Endothelial cell of umbilical vein (primary cell): ENCODE data around the gene TMEM214. TPM values are rescaled to one million over a fixed set of nuclear protein-coding genes. Genes with fewer than 3 reads are reported as not detected.

Experiments
- BruUV-seq: library from RNA; stranded (reverse); fragments of 400-500 nt; replicated peaks from 2 replicates; lab custom pipeline; 2021; lab: Mats Ljungman, UMichigan
- CTCF ChIA-PET: fragments of 300-600, 350-600 bp; sonication (Branson Sonifier 250); formaldehyde crosslinking; loops from one replicate; lab custom pipeline; 2021; ENCODE audit warnings: antibody characterized with exemption, inconsistent platforms; lab: Charles Lee
- POLR2A ChIA-PET: fragments of 300-600, 350-600 bp; sonication (Branson Sonifier 250); formaldehyde crosslinking; loops from one replicate; lab custom pipeline; 2021; ENCODE audit warnings: antibody characterized with exemption, inconsistent platforms; lab: Charles Lee
- DNase-seq: peaks from one replicate; pipeline ENCODE4 v3.0.0-alpha.2; 2011; ENCODE audit warnings: low read depth, low spot score
- FAIRE-seq: peaks from 2 replicates; lab custom pipeline; 2011; peaks lifted over from hg19 to GRCh38; lab: Jason Lieb, UNC
- H2AFZ ChIP-seq: 2 replicates; pipeline ENCODE4 v1.6.0; 2012; ENCODE audit warnings: low read depth, low read length, control low read depth, inconsistent platforms
- H3K27ac ChIP-seq: 2 replicates; pipeline ENCODE4 v1.5.1; 2011; ENCODE audit warnings: low read depth, mild to moderate bottlenecking, control low read depth, low read length, moderate library complexity; ENCODE audit not compliant: insufficient read depth
- H3K27me3 ChIP-seq, 2 experiments: 2 replicates each; pipeline versions ENCODE4 v1.6.0 to v1.6.1; 2011; ENCODE audit warnings: low read length in 2 of 2, mixed read lengths in 1 of 2; ENCODE audit not compliant: control insufficient read depth in 2 of 2, insufficient read depth in 2 of 2
- H3K36me3 ChIP-seq, 2 experiments: 2 replicates in 1 of 2; 3 replicates in 1 of 2; pipeline ENCODE4 v1.5.1; 2011; ENCODE audit warnings: low read length in 2 of 2, mild to moderate bottlenecking in 1 of 2, moderate library complexity in 1 of 2; ENCODE audit not compliant: control insufficient read depth in 2 of 2, insufficient read depth in 2 of 2; ENCODE audit errors: extremely low read depth in 1 of 2
- H3K4me1 ChIP-seq: 3 replicates; pipeline ENCODE4 v1.5.1; 2011; ENCODE audit warnings: mild to moderate bottlenecking, low read length; ENCODE audit not compliant: control insufficient read depth, insufficient read depth; ENCODE audit errors: extremely low read depth
- H3K4me2 ChIP-seq: 2 replicates; pipeline ENCODE4 v1.6.1; 2011; ENCODE audit warnings: low read length, control low read depth, mixed read lengths; ENCODE audit not compliant: insufficient read depth
- H3K4me3 ChIP-seq, 3 experiments: fragments of 200-600 bp in 1 of 3; sonication (generic), shearing (Covaris generic) in 1 of 3; replicated peaks in 1 of 3; 2 replicates each; pipeline ENCODE4 v1.5.1; 2011 to 2016; ENCODE audit warnings: control low read depth in 3 of 3, low read length in 3 of 3, mild to moderate bottlenecking in 2 of 3, inconsistent platforms in 1 of 3, low read depth in 1 of 3, moderate library complexity in 1 of 3; ENCODE audit not compliant: insufficient read depth in 1 of 3
- H3K79me2 ChIP-seq: 2 replicates; pipeline ENCODE4 v1.6.0; 2012; ENCODE audit warnings: low read length, inconsistent platforms; ENCODE audit not compliant: control insufficient read depth, insufficient read depth
- H3K9ac ChIP-seq: replicated peaks from 2 replicates; pipeline ENCODE3; 2011; ENCODE audit warnings: low read length, control low read depth; ENCODE audit not compliant: insufficient read depth; ENCODE audit errors: extremely low read depth
- H3K9me1 ChIP-seq: replicated peaks from 3 replicates; pipeline ENCODE4 v1.6.0; 2011; ENCODE audit warnings: mild to moderate bottlenecking, low read length; ENCODE audit not compliant: control insufficient read depth, insufficient read depth; ENCODE audit errors: extremely low read depth
- H3K9me3 ChIP-seq: replicated peaks from 2 replicates; pipeline ENCODE4 v1.5.1; 2012; ENCODE audit warnings: low read length, inconsistent platforms; ENCODE audit not compliant: control insufficient read depth, insufficient read depth
- H4K20me1 ChIP-seq: replicated peaks from 2 replicates; pipeline ENCODE3; 2011; ENCODE audit warnings: mild to moderate bottlenecking, low read length; ENCODE audit not compliant: control insufficient read depth, insufficient read depth; ENCODE audit errors: extremely low read depth
- EZH2 ChIP-seq: IDR thresholded peaks from 2 replicates; pipeline ENCODE4 v1.6.1; 2012; ENCODE audit warnings: borderline replicate concordance, low read depth, mild to moderate bottlenecking, moderate library complexity, low read length, inconsistent platforms; ENCODE audit not compliant: severe bottlenecking
- FOS ChIP-seq: IDR thresholded peaks from 2 replicates; pipeline ENCODE4 v1.6.1; 2011; ENCODE audit warnings: mild to moderate bottlenecking, low read length, moderate library complexity, borderline replicate concordance; ENCODE audit not compliant: insufficient read depth
- GATA2 ChIP-seq: IDR thresholded peaks from 2 replicates; pipeline ENCODE4 v1.7.0; 2011; ENCODE audit warnings: low read depth, mild to moderate bottlenecking, moderate library complexity, mixed read lengths, low read length; ENCODE audit not compliant: insufficient read length, insufficient read depth
- JUN ChIP-seq: IDR thresholded peaks from 2 replicates; pipeline ENCODE4 v1.6.1; 2011; ENCODE audit warnings: borderline replicate concordance, low read depth; ENCODE audit not compliant: insufficient read length, insufficient read depth
- MYC ChIP-seq: IDR thresholded peaks from one replicate; pipeline ENCODE4 v1.6.1; 2011; ENCODE audit warnings: mild to moderate bottlenecking, low read depth, low read length
- POLR2A ChIP-seq: IDR thresholded peaks from 2 replicates; pipeline ENCODE4 v1.6.1; 2012; ENCODE audit warnings: low read depth, mild to moderate bottlenecking, control low read depth, low read length
- POLR2AphosphoS5 ChIP-seq: IDR thresholded peaks from 2 replicates; pipeline ENCODE4 v1.6.1; 2012; ENCODE audit warnings: low read depth, mild to moderate bottlenecking, control low read depth, low read length, moderate library complexity; ENCODE audit not compliant: insufficient read depth
- dilution Hi-C: fragments of 300-500 bp; cut with MboI; formaldehyde crosslinking; loops from one replicate; pipeline ENCODE4 v1.15.0; 2019; ENCODE audit warnings: low sequenced_read_pairs; ENCODE audit not compliant: extremely low pct_ligation_motif_present
- intact Hi-C: fragments of 100-400 bp; cut with micrococcal nuclease; formaldehyde crosslinking; loops from one replicate; pipeline ENCODE4 v1.10.0; 2022
- polyA plus RNA-seq, 4 experiments: library from polyadenylated mRNA; depleted of rRNA in 3 of 4; stranded (reverse) in 3 of 4; unstranded in 1 of 4; fragments of >200 nt; gene quantifications; 2 replicates each; pipeline versions ENCODE4 v1.2.1 to v1.2.3, GENCODE V29; 2011 to 2012; ENCODE audit warnings: missing spikeins in 1 of 4
- total RNA-seq: library from RNA; stranded (reverse); gene quantifications from 2 replicates; pipeline ENCODE4 v1.2.3, GENCODE V29; 2021
- TF ChIP-seq, protein P1 (sequence below): IDR thresholded peaks from 2 replicates; pipeline ENCODE4 v1.6.1; 2011; ENCODE audit not compliant: insufficient read depth, insufficient read length
- TF ChIP-seq, protein P2 (sequence below), 2 donors: IDR thresholded peaks; 1 replicate in 1 of 2; 2 replicates in 1 of 2; pipeline ENCODE4 v1.5.1; 2011; ENCODE audit warnings: low read length in 2 of 2, mild to moderate bottlenecking in 2 of 2, moderate library complexity in 2 of 2, control low read depth in 1 of 2, inconsistent platforms in 1 of 2, low read depth in 1 of 2; ENCODE audit not compliant: insufficient read depth in 1 of 2; ENCODE audit errors: extremely low read depth in 1 of 2

The TMEM214 gene
- total and polyA plus RNA-seq, 2 donors (not counting 3 experiments of a cell fraction or from before 2014, with no cell fraction given) = 109 to 163 TPM

DNA sequence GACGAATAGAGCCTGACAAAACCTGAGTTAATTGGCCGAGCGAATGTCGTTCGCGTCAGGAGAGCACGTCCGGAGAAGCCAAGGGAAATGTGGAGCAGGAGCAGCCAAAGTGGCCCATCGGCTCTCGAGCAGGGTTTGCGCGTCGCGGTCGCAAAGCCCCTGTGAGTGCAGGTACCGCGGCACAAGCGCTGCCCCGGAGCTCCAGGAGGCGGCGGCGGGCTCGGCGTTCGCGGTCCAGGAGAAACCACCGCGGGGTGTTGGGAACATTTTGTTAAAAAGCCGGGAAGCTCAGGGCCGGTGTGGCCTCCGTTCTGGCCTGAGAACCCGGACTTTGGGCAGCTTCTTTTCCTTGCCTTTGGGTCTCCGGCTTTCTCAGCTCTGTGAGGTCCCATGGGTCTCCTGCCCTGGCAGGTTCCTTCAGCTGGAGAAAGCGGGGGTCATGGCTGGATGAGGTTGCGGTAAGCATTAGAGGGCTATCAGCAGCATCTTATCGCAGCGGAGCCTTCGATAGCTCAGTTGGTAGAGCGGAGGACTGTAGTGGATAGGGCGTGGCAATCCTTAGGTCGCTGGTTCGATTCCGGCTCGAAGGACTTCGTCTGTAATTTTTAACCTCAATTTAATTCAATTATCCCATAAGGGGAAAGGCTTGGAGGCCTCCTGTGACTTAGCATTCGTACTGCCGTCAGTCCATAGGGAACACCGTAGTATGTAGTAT is 17.7 kb downstream of the TMEM214 start:
- Histone ChIP-seq H3K36me3 (peaks cover 3 to 16% of the 10 kb centered on the region in 2 experiments), H3K9me1 (no peaks in the 10 kb centered on the region), H3K4me2 (peak overlapping the region; percentile 82), H3K27ac (peak overlapping the region; percentile 60), H2AFZ (peak overlapping the region; percentile 86), H3K9me3 (no peaks in the 10 kb centered on the region), H3K9ac (peak overlapping the region; percentile 31), H3K4me3 (peak overlapping the region; percentile 66 to 76 (median 73)), H3K79me2 (no peaks in the 10 kb centered on the region), H3K27me3 (no peaks in the 10 kb centered on the region), H3K4me1 (peaks cover 12% of the 10 kb centered on the region), H4K20me1 (no peaks in the 10 kb centered on the region)
- peak; percentile 98 for DNase-seq
- FAIRE-seq = no peak
- TF ChIP-seq POLR2A = peak; percentile 96
- TF ChIP-seq MYC = peak; percentile 39
- TF ChIP-seq JUN = no peak
- no peak for TF ChIP-seq FOS
- TF ChIP-seq, protein P1, sequence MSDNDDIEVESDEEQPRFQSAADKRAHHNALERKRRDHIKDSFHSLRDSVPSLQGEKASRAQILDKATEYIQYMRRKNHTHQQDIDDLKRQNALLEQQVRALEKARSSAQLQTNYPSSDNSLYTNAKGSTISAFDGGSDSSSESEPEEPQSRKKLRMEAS = no peak
- peak; percentile 57 for TF ChIP-seq GATA2
- TF ChIP-seq, protein P2, sequence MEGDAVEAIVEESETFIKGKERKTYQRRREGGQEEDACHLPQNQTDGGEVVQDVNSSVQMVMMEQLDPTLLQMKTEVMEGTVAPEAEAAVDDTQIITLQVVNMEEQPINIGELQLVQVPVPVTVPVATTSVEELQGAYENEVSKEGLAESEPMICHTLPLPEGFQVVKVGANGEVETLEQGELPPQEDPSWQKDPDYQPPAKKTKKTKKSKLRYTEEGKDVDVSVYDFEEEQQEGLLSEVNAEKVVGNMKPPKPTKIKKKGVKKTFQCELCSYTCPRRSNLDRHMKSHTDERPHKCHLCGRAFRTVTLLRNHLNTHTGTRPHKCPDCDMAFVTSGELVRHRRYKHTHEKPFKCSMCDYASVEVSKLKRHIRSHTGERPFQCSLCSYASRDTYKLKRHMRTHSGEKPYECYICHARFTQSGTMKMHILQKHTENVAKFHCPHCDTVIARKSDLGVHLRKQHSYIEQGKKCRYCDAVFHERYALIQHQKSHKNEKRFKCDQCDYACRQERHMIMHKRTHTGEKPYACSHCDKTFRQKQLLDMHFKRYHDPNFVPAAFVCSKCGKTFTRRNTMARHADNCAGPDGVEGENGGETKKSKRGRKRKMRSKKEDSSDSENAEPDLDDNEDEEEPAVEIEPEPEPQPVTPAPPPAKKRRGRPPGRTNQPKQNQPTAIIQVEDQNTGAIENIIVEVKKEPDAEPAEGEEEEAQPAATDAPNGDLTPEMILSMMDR (IDR thresholded peaks at IDR 0.05; ENCODE audit: extremely low read depth in 1 of 2, insufficient read depth in 1 of 2, low read depth in 1 of 2, low read length in 2 of 2) = peak; percentile 18 to 52
- peak; percentile 79 for TF ChIP-seq POLR2AphosphoS5
- TF ChIP-seq EZH2 = no peak
- dilution Hi-C loops (no loop called here), intact Hi-C loops (loop anchor here (1.0 kb wide), 3 partner anchors 18 to 36 kb away; partner anchors contain the start of genes KHK and TMEM214)
- BruUV-seq = no TSS peak
- CTCF ChIA-PET = interaction anchor here (0.7 to 5.9 kb wide), 17 partner anchors 9 to 253 kb away, joined by 3 to 39 read pairs (median 6); partner anchors contain the start of genes KHK, OST4, PREB and TMEM214
- POLR2A ChIA-PET = interaction anchor here (0.8 to 2.2 kb wide), 4 partner anchors 21 to 84 kb away, joined by 3 to 7 read pairs (median 4); partner anchors contain the start of genes KHK, OST4 and PREB
